ENCODE results near the gene EP400.

GRCh38 chr12:132114667-132115066, 164.9 kb downstream of the EP400 start:
- no peak for TF ChIP-seq EZH2 (IDR thresholded peaks at IDR 0.05)
- no peak for TF ChIP-seq POLR2AphosphoS5 (IDR thresholded peaks at IDR 0.05; ENCODE audit: borderline replicate concordance, low read depth, low read length)
- no peak for TF ChIP-seq FOXP2 (optimal IDR thresholded peaks at IDR 0.05; ENCODE audit: control extremely low read depth, extremely low read length, insufficient read depth)

Measured in SK-N-MC (cell line).